Measurements from ENCODE around the gene WEE2.
A peak's percentile ranks its signal among the peaks of the same experiment; 100 is the strongest.

WEE2 gene

GRCh38 chr7:141700848-141701371, 7.2 kb upstream of the WEE2 start:
- no peak for TF ChIP-seq CTCF (IDR thresholded peaks at IDR 0.05; ENCODE audit: poor library complexity, severe bottlenecking)
- Histone ChIP-seq H3K36me3 (ENCODE audit: low read depth) (no peaks in the 10 kb centered on the region), H3K27me3 (ENCODE audit: insufficient read depth, poor library complexity, severe bottlenecking) (no peaks in the 10 kb centered on the region), H3K27ac (ENCODE audit: poor library complexity, severe bottlenecking) (peak overlapping the region; percentile 20), H3K4me3 (ENCODE audit: severe bottlenecking) (peak overlapping the region; percentile 15), H3K9me3 (ENCODE audit: severe bottlenecking) (no peaks in the 10 kb centered on the region), H3K4me1 (ENCODE audit: insufficient read depth, poor library complexity, severe bottlenecking) (peaks cover 13% of the 10 kb centered on the region)
- DNase-seq (ENCODE audit: low spot score) (no peak), ATAC-seq (ENCODE audit: low read depth) (peak; percentile 15; the same call in 2 of the 3 replicates)

- Histone ChIP-seq H3K9me3 (ENCODE audit: severe bottlenecking) (no peaks in the 10 kb centered on the region), H3K4me1 (ENCODE audit: insufficient read depth, poor library complexity, severe bottlenecking) (peaks cover 13% of the 10 kb centered on the region), H3K4me3 (ENCODE audit: severe bottlenecking) (peak overlapping the region; percentile 96), H3K27me3 (ENCODE audit: insufficient read depth, poor library complexity, severe bottlenecking) (no peaks in the 10 kb centered on the region), H3K27ac (ENCODE audit: poor library complexity, severe bottlenecking) (peak overlapping the region; percentile 20), H3K36me3 (ENCODE audit: low read depth) (no peaks in the 10 kb centered on the region)
- DNase-seq (ENCODE audit: low spot score), result no peak
- ATAC-seq (ENCODE audit: low read depth), result peak; percentile 49
- TF ChIP-seq CTCF (IDR thresholded peaks at IDR 0.05; ENCODE audit: poor library complexity, severe bottlenecking), result no peak
Measured at GRCh38 chr7:141701489-141702046, 6.6 kb upstream of the WEE2 start.

- no peaks in the 10 kb centered on the region for H3K36me3 ChIP-seq (ENCODE audit: low read depth)
- no peak for DNase-seq (ENCODE audit: low spot score)
- no peak for TF ChIP-seq CTCF (IDR thresholded peaks at IDR 0.05; ENCODE audit: poor library complexity, severe bottlenecking)
- H3K4me3 ChIP-seq (ENCODE audit: severe bottlenecking), result peak within 1 kb of the TSS; percentile 96
- peak; percentile 52 for ATAC-seq (ENCODE audit: low read depth)
- peaks cover 10% of the 10 kb centered on the region for H3K4me1 ChIP-seq (ENCODE audit: insufficient read depth, poor library complexity, severe bottlenecking)
- H3K9me3 ChIP-seq (ENCODE audit: severe bottlenecking), result no peaks in the 10 kb centered on the region
- H3K27ac ChIP-seq (ENCODE audit: poor library complexity, severe bottlenecking), result peak within 1 kb of the TSS; percentile 20
- no peaks in the 10 kb centered on the region for H3K27me3 ChIP-seq (ENCODE audit: insufficient read depth, poor library complexity, severe bottlenecking)
Measured at GRCh38 chr7:141702047-141702567, 6.0 kb upstream of the WEE2 start, which contains the start of gene DENND11. TSS of gene DENND11 (minus strand) at chr7:141702166. CDS start at chr7:141702153, 13 bp downstream.

- no peaks in the 10 kb centered on the region for H3K36me3 ChIP-seq (ENCODE audit: low read depth)
- no peaks in the 10 kb centered on the region for H3K27me3 ChIP-seq (ENCODE audit: insufficient read depth, poor library complexity, severe bottlenecking)
- no peak for ATAC-seq (ENCODE audit: low read depth)
- no peak for DNase-seq (ENCODE audit: low spot score)
- no peak for TF ChIP-seq CTCF (IDR thresholded peaks at IDR 0.05; ENCODE audit: poor library complexity, severe bottlenecking)
- H3K4me1 ChIP-seq (ENCODE audit: insufficient read depth, poor library complexity, severe bottlenecking), result peaks cover 3% of the 10 kb centered on the region
- H3K4me3 ChIP-seq (ENCODE audit: severe bottlenecking), result peak overlapping the region; percentile 96
- no peak overlapping the region for H3K27ac ChIP-seq (ENCODE audit: poor library complexity, severe bottlenecking)
- no peaks in the 10 kb centered on the region for H3K9me3 ChIP-seq (ENCODE audit: severe bottlenecking)
Measured at GRCh38 chr7:141702892-141703291, 5.3 kb upstream of the WEE2 start.

GRCh38 chr7:141704112-141704511, 4.0 kb upstream of the WEE2 start:
- Histone ChIP-seq H3K4me3 (ENCODE audit: severe bottlenecking) (no peak overlapping the region), H3K9me3 (ENCODE audit: severe bottlenecking) (no peaks in the 10 kb centered on the region), H3K27me3 (ENCODE audit: insufficient read depth, poor library complexity, severe bottlenecking) (no peaks in the 10 kb centered on the region), H3K4me1 (ENCODE audit: insufficient read depth, poor library complexity, severe bottlenecking) (peaks cover 2% of the 10 kb centered on the region), H3K36me3 (ENCODE audit: low read depth) (no peaks in the 10 kb centered on the region), H3K27ac (ENCODE audit: poor library complexity, severe bottlenecking) (no peak overlapping the region)
- TF ChIP-seq CTCF (IDR thresholded peaks at IDR 0.05; ENCODE audit: poor library complexity, severe bottlenecking), result no peak
- DNase-seq (ENCODE audit: low spot score), result no peak
- ATAC-seq (ENCODE audit: low read depth), result no peak
